GM15510 (cell line): ENCODE measurements around the gene RAD51AP2.

ENCODE experiments used
- POLR2A ChIP-seq: IDR thresholded peaks from 3 replicates; pipeline ENCODE4 v1.6.1; 2011; ENCODE audit warnings: borderline replicate concordance; ENCODE audit not compliant: insufficient read length; ENCODE audit errors: extremely low read depth

Gene RAD51AP2

GRCh38 chr2:17540813-17541530 is 22.7 kb upstream of the RAD51AP2 start:
- TF ChIP-seq POLR2A: no peak

GRCh38 chr2:17540093-17540812 is 22.0 kb upstream of the RAD51AP2 start, which contains the start of gene VSNL1:
TSS of gene VSNL1 (plus strand) at chr2:17540696. CDS start at chr2:17592075, 51,379 bp downstream.
- no peak for TF ChIP-seq POLR2A

- TF ChIP-seq POLR2A: no peak
Measured at GRCh38 chr2:17539611-17540092, 21.4 kb upstream of the RAD51AP2 start.

GRCh38 chr2:17538844-17539554 is 20.8 kb upstream of the RAD51AP2 start:
- TF ChIP-seq POLR2A: no peak

DNA sequence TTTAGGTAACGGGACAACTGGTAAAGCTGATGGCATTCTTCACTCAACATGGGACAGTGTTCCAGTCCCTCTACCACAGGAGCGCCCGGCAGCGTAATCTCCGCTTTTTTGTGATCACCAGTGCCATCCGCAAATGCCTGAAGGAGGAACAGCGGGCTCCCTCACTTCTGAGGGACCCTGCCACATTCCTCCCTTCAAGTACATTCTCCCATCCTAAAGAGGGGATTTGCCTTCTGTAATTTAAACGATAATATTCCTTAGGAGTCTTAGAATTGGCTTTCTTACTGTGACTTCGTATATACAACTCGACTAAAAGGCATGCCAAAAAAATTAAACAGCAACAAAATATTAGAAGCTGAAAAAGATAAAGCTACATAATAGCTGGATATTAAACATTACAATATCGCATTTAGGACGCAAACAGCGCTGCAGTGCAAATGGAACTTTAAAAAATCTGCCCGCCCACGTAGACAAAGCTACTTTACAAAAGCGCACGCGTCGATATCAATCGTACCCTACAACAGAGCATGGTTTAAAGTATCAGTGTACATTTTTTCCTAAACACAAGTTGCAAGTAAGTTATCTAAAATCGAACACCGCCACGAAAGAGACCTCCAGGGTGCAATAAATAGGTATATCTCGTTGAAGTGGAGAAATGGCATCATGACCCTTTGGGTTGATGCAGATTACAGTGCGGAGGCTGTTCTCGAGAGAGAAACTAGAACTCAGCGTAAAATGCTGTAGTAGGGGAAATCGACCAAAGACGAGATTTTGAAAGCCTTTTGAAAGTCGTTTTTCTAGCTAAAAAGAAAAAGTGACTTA is 20.0 kb upstream of the RAD51AP2 start:
- no peak for TF ChIP-seq POLR2A

- TF ChIP-seq POLR2A: no peak
Measured at GRCh38 chr2:17536416-17536815, 18.2 kb upstream of the RAD51AP2 start.

GRCh38 chr2:17533546-17533945 is 15.3 kb upstream of the RAD51AP2 start:
- TF ChIP-seq POLR2A: no peak

DNA sequence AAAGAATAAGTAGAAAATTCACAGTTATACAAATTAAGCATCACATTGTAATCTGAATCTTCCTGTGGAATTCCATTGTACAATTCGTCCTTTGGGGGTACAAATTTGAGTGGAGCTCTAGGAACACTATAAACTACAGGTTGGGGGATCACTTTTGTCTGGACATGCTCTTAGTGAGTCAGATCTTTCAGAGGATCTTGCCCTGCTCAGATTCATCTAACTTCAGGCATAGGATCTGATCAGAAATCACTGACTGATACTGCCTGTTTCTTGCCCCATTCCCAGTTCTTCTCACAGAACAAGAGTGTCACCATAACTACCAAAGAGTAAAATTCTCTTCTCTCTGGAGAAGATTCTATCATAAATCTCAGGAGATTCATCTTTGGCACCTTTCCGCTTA is 11.5 kb upstream of the RAD51AP2 start:
- no peak for TF ChIP-seq POLR2A

DNA sequence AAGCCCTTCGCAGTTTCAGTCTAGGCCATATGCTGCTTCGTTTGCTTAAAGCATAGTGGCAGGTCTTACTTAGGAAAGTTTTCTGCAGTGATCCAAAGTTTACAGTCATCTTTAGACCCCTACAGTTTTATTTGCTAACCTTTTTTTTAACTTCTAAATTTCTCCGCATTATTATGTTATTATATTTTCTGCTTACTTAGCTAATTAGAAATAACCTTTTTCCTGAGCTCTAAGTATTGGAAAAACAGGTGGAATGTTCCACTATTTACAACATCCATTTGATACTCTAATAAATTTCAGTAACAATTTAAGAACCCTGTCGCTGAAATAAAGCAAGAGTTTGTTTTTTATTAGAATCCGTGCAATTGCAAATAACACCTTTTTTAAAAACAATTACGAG is 4.1 kb upstream of the RAD51AP2 start:
- TF ChIP-seq POLR2A: no peak

DNA sequence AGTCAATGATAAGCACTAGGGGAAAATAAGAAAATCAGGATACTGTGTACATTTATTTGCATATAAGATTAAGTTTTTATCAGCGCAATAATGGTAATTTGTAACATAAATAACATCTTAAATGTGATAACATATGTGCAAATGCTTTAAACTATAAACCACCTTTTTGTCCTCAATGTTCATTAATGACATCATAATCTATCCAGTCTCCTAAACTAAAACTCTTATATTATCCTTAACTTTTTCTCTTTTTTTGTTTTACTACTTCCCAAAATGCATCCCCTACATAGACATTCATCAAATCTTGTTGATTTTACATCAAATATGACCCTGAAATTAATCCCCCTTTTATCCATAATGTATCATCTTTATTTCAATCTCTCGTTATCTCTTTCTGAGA is 3.4 kb upstream of the RAD51AP2 start:
- no peak for TF ChIP-seq POLR2A

- no peak for TF ChIP-seq POLR2A
Measured at GRCh38 chr2:17520761-17521160, 2.5 kb upstream of the RAD51AP2 start.

GRCh38 chr2:17519486-17519885 is 1.2 kb upstream of the RAD51AP2 start:
- TF ChIP-seq POLR2A: no peak

DNA sequence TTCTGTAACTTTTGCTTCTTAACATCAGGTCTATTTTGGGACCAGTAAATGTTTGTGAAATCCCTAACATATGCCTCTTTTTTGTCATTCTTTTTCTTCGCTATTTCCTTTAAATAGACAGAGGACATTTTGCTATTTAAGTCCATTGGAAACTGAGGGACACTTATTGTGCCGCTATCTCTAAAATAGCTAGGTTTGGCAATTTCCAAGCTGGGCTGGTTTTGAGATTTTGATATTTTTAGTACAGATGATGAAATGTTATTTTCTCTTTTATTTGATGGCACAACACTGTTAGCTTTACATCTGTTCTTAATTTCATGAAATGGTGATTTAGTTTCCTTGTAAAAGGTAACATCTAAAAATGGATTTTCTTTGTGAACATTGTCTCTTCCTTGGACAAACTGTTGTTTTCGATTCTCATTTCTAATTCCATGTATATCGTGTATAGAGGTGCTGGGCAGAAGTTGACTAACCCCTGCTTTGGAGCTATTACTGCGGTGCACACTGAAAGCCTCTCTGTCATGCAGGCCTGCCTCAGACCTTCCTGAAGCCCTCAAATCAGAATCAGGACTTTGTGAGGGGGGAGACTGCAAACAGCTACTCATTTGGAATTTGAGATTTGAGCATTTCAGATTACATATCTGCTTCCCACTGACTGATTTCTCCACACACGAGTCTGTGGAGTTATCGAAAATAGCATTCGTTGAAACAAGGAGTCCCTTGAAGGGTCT is 594 bp downstream of the RAD51AP2 start:
- no peak for TF ChIP-seq POLR2A

- TF ChIP-seq POLR2A: no peak
Measured at GRCh38 chr2:17515652-17516051, 2.6 kb downstream of the RAD51AP2 start.

DNA sequence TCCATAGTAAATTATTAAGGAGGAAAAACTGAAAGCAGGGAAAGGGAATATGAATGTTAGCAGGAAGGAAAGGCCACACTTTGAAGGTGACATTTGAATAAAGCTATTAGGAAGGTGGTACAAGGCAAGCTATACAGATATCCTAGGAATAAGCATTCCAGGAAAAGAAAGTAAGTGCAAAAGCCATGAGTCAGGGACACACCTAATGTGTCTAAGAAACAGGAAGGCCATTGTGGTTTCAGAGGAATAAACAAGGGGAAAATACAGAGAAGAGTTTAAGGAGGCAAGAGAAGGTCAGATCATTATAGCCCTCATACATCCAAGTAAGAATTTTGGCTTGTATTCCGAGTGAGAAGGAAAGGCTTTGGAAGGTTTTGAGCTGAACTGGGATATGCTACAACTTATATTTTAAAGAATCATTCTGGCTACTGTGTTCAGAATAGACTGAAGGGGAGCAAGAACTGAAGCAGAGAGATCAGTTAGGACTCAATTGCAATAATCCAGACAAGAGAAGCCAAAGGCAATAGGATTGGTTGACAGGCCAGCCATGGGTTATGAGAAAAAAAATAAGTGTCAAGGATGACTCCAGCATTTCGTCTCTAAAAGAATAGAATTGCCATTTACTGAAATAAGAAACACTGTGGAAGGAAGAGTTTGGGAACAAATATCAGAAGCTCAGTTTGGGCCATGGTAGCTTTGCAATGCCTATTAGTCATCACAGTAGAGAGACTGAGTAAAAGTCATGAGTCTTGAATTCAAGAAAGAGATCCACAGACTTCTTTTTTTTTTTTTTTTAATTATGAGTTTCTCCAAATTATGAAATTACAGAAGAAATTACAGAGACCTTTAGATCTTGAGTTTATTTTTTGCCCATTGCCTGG is 11.3 kb downstream of the RAD51AP2 start:
- no peak for TF ChIP-seq POLR2A
